Islet of Langerhans (tissue), 1 donor: ENCODE measurements around the gene SMARCAL1.

Source experiments
- FAIRE-seq: peaks from one replicate; lab custom pipeline; 2011; peaks lifted over from hg19 to GRCh38; lab: Jason Lieb, UNC

Gene SMARCAL1

DNA sequence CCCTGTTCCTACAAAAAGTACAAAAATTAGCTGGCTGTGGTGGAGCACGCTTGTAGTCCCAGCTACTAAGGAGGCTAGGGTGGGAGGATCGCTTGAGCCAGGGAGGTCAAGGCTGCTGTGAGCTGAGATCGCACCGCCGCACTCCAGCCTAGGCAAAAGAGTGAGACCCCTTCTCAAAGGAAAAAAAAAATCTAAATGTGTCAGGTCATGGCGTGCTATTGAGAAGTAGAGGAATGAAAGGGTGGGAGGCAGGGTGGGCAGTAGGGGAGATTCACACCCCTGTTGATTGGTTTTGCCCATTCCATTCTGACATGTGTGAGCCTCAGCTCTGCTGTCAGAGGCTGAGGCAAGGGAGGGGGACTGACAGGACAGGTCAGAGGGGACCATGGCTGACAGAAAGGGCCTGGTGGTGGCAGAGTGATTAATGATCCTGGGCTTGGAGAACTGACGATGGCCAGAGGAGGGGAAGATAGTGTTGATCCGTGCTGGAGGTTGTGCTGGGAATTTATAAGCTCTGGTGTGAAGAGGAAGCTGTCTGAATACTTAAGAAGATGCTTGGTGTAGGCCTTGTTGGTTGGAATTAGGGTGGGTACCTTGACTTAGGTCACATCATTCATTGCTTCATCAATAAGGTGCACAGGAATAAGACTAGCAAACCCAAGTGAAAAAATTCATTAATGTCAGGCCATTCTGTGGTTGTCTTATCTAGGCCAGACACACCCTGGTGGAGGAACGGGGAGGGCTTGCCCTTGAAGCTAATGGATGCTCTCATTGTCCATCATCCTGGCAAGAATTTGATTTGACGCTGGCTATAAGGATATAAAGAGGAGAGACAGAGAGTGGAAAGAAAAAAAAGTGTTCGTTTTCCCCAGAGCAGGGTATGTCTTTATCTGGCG lies 19.1 kb upstream of the SMARCAL1 start:
- FAIRE-seq: no peak

DNA sequence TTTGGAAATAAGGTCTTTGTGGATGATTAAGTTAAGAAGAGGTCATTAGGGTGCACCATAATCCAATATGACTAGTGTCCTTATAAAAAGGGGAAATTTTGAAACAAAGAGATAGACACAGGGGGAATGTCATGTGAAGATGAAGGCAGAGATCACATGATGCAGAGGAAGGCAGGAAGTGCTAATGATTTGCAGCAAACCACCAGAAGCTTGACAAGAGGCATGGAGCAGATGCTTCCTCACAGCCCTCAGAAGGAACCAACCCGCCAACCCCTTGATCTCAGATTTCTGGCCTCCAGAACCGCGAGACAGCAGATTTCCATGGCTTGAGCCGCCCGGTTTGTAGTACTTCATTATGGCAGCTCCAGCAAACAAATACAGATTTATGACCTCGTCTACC lies 17.4 kb upstream of the SMARCAL1 start:
- FAIRE-seq: no peak

DNA sequence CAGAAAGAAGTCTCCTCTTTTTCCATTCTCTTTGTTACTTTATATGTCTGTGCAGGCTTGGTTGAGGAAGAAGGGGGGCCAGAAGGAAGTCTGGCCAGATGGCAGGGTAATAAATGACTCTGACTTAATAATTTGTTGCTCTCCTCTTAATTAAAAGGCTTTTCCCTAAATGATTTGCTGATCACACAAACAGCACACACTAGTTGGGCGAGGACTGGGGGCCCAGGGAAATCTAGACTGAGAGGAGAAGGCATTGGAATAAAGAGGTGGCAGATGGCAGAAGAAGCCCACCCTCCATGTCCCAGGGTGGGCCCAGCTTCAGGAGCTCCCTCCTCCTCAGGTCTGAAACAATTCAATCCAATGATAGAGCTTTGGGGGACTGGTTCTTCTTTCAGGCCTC lies 12.7 kb upstream of the SMARCAL1 start:
- FAIRE-seq: no peak

DNA sequence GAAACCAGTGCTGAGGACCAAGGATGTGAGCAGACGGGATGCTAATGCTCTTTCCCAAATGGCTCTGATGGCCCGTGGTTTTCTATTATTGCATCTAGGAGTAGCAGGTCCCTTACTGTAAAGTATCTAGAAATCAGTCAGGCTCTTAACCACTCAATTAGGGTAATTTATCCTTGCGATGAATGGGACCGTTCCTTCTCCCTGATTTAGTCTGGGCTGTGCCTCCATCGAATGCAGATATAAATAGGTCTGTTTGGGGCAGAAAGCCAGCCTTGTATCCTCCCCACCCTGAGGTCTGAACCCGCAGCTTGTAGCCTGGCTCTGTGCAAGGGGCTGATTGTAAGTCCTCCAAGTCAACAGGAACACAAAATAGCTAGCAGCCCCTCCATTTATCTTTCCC lies 9.5 kb upstream of the SMARCAL1 start:
- no peak for FAIRE-seq

DNA sequence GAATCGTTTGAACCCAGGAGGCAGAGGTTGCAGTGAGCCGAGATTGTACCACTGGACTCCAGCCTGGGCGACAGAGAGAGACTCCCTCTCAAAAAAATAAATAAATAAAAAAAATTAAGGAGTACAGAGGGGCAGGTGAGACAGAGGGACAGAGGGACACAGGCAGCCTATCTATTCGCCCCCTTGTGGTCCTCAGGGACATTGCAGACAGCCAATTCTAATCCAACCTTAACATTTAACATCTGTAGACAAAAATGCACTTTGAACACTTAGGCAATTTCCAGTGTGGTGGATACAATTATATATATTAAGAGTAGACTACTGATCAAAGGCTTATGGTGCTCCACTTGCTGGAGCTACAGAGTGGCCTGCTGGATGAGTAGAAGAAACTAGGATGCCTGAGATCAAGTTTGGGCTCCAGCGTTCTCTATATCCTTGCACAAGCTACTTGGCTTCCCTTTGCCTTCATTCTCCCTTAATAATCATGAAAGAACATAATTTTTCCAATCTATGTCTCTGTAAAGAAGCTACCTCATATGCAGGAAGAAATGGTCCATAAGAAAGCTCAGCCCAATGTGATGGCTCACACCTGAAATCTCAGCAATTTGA lies 8.2 kb upstream of the SMARCAL1 start:
- FAIRE-seq: no peak

DNA sequence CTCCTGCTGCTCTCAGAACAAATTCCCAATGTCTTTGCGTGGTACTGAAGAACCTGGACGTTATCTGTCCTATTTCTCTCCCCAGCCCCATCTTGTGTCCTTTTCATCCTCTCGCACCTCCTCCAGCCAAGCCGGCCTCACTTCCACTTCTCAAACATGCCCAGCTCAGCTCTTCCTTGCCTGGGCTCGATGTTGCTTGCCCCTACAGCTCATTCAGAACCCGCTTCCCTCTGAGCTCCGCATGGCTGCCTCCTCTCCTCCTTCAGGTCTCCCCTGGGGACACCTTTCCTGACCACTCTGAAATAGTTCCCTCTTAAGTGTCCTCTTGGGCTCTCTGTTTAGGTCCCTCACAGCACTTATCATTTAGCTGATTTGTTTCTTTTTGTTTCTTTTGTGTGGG lies 6.7 kb upstream of the SMARCAL1 start:
- FAIRE-seq: no peak

DNA sequence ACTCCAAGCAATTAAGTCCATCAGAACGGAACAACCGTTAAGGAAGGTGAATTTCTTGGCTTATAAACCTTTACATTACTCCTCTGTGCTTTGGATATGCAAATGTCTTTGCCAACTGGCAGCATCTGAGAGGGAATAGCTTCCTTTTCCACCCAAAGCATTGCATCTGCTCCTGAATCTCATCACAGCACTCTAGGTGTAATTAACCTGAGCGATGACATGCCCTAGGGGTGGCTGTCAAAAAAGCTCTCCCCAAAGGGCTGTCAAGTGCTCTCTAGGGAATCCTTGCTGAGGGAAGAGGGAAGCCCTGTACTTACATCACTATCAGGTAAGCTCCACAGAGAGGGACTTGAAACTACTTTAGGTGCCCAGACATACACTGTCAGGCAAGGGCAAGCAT lies 5.5 kb upstream of the SMARCAL1 start:
- FAIRE-seq: no peak

DNA sequence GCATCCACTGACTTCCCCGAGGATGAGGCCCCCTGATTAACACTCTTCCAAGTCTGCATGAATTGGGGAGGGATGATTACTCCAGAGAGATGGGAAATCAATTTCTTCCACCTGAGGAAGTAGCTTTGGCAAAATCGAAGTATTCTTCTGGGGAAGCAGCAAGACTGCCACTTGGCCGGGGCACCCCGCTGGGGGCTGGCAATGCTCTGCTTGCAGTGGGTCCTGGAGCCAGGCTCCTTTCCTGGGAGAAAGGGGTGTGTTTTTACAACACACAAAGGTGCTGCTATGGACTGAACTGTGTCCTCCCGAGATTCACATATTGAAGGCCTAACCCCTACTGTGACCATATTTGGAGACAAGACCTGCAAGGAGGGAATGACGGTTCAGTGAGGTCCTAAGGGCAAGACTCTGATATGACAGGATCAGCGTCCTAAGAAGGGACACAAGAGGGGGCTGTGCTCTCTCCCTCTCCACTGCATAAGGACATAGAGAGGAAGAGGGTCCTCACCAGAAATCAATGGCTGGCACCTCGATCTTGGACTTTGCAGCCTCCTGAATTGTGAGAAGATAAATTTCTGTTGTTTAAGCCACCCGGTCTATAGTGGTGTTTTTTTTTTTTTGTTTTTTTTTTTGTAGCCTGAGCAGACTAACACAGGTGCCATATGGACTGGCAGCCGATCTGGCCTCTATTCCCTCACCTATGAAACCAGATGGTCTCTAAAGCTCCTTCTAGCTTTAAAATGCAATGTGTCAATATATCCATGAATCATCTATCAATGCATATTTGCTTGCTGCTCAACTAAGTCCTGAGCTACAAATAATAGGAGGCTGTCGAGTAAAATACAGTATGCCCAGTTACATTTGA lies 3.6 kb upstream of the SMARCAL1 start:
- FAIRE-seq: no peak

DNA sequence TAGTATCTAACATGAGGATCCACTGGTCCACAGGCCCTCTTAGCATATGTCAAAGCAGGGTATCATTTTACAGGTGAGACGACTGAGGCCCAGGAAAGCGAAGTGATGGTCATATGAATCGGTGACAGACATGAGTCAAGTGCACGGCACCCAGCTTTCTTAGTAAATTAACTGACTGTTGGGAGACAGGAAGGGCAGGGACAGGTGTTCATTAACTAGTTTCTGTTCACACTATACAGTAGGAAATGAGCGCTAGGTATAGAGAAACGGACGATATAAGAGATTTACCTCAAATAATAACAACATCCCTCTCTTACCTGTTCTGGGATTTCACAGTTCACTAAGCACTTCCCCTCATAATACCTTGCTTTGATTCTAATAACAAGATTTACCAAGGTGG lies 1.7 kb upstream of the SMARCAL1 start:
- no peak for FAIRE-seq

DNA sequence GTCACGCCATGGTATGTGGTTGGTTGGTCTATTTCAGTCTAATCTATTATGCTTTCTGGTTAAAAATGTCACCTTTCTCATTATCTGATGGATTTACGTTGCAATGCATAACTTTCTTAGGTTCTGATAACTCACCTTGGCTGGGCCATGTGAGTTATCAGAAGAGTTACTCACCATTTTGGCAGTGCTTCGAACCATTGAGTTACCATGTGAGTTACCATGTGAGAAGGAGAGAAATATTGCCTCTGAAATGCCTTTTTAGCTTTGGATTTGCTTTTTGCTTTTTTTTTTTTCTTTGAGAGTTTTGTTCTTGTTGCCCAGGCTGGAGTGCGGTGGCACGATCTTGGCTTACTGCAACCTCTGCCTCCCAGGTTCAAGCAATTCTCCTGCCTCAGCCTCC lies 1.6 kb downstream of the SMARCAL1 start:
- FAIRE-seq: no peak

DNA sequence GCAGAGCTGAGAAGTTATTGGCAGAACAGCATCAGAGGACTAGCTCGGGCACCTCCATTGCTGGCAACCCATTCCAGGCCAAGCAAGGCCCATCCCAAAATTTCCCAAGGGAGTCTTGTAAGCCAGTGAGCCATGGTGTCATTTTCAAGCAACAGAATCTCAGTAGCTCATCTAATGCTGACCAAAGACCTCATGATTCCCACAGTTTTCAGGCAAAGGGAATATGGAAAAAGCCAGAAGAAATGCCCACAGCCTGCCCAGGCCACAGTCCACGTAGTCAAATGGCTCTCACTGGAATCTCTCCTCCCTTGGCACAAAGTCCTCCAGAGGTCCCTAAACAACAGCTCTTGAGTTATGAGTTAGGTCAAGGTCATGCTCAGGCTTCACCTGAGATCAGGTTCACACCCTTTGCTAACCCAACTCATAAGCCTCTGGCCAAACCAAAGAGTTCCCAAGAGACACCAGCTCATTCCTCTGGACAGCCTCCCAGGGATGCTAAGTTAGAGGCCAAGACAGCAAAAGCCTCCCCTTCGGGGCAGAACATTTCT lies 2.6 kb downstream of the SMARCAL1 start:
- FAIRE-seq: no peak

DNA sequence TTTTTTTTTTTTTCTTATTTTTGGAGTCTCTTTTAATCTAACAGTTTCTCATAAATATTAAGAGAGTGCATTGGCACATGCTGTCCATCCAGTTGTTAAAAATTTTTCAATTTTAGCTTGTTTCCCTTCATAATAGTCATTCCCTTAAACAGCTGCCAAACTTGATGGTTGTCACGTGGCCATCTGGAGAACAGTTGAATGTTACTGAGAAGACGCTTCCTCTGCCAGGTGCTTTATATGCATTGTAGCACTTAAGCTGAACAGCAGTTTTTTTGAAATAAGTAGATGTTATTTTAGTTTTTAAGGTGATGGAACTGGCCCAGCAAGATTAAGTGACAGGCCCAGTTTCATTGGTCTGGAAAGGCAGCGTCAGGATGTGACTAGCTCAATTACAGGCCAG lies 3.3 kb downstream of the SMARCAL1 start:
- FAIRE-seq: no peak

DNA sequence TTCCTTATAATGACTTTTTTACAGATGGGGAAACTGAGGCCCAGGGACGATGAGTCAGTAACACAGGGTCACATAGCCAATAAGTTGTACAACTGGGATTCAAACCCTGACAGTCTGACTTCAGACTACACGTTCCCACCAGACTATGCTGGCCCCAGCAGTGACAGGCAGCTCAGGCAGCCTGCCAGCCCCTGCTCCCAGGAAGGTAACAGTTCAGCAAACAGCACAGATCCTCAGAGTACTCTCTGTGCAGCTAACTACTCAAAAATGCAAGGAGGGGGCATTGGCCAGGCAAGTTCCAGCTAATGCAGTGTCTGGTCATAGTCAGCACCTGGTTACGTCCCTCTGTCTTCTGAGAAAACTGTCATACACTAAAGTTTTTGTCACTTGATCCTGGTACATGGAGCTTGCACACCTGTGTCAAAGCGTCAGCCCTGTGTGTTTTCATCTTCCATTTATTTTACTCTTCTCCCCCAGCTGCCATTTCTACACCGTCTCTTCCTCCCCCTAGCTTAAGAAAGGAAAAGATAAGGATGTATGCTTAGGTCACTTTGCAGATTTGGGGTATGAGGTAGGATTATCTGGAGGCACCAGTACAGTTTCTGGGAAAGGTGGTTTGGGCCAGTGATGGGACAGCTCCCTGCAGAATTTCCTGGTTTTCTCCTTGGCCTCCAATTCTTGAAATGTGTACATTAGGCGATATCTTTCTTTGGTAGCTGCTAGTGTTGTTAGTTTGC lies 4.5 kb downstream of the SMARCAL1 start:
- FAIRE-seq: no peak

DNA sequence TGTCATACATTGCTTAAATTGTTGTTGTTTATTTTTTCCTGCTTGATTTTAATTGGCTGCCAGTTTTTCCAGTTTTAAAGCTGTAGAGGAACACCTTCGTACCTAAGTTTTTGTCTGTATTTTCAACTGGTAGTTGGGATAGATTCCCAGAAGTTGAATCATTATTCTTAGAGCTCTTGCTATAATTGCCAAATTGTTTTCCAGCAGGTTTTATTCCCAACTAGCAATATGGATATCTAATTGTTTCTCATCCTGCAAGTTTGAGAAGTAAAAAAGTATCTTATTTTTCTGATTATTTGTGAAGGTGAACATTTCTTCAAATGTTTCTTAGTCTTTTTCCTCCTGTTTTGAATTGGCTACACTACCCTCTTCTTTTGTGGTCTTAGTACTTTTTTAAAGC lies 6.7 kb downstream of the SMARCAL1 start:
- no peak for FAIRE-seq

DNA sequence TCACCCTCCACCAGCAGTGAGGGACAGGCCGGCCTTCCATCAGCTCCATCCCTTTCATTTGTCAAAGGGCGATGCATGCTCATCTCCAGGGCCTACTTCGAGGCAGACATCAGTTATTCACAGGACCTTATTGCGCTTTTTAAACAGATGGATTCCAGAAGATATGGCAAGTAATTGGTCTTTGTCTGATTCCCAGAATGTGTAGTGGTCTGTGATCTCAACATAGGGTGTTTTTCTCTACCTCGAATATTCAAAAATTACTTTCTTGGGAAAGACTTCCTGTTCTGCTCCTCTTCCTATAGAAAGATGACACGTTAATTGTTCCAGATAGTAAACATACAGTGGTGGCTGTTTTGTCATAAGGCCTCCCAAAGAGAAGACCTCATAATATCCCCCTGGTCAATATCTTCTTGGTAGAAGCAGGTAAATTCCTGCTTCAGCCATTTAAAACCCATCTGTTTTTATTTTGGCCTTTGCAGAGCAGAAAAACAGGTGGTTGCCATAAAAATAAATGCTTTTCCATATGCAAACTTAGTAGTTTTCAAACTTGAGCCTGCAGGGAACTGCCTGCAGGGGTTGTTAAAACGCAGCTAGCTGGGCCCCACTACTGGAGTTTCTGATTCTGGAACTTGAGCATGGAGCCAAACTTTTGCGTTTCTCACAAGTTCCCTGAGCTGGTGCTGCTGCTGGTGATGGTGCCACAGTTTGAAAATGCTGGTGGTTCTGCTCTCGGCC lies 8.2 kb downstream of the SMARCAL1 start:
- FAIRE-seq: no peak

DNA sequence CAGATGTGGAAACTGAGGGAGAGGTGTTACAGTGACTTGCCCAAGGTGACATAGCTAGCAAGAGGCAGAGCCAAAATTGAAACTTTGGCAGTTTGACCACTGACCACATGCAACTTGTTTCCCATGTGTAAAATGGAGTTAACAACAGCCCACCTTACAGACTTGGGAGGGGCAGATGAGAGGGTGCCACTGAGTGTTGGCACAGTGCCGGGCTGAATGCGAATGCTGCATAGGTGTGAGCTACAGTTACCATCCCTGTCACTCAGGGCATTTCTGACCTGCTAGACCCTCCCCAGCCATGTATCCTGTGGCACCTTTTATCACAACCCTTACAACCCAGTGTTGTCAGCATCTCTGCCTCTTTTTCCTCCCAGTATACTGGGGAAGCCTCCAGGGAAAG lies 10.8 kb downstream of the SMARCAL1 start:
- no peak for FAIRE-seq

DNA sequence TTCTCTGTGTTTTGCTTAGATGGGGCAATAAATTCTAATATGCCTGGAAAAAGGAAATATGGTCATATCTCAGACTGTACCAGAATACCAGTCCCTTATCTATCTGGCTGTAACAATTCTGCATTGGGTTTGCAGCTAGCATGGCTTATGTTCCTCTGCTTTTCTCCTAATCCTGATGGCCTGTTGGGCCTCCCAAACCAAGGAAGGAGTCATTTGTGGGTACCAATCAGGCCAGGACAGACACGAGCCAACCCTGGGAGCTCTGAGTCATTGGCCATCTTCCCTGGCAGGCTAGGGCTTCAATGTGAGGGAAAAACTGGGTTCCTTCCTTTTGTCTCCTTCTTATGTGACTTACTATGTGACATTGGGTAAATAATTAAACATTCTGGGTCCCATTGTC lies 12.0 kb downstream of the SMARCAL1 start:
- no peak for FAIRE-seq

DNA sequence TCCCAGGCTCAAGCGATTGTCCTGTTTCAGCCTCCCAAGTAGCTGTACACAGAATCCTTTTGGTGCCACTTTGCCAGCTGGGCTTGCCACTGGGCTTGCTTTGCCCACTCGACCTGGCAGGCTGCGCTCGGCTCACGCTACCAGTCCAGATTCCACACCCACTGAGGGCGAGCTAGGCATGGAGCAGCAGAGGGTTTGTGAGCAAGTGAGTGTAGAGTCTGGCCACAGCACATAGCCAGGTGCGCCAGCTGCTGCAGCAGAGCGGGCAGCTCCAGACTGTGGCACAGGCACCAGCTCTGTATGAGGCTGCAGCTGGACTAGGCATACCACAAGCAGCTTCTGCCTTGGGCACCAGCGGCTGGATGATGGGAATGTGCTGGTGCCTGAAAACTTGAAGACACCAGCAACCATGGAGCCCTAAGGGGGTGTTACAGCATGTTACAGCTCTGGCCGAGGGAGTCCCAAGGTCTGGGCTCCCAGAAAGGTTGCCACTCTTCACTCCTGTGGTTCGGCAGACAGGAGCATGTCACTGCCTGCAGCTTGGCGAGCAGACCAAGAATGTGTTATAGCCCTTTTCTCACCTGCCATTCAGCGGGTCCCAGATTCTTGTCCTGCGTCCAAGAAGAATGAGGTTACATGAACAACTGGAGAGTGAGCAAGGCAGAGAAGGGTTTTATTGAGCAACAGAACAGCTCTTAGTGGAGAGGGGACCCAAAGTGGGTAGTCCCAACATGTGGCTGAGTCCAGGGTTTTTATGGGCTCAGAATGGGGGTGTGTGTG lies 12.9 kb downstream of the SMARCAL1 start:
- no peak for FAIRE-seq

DNA sequence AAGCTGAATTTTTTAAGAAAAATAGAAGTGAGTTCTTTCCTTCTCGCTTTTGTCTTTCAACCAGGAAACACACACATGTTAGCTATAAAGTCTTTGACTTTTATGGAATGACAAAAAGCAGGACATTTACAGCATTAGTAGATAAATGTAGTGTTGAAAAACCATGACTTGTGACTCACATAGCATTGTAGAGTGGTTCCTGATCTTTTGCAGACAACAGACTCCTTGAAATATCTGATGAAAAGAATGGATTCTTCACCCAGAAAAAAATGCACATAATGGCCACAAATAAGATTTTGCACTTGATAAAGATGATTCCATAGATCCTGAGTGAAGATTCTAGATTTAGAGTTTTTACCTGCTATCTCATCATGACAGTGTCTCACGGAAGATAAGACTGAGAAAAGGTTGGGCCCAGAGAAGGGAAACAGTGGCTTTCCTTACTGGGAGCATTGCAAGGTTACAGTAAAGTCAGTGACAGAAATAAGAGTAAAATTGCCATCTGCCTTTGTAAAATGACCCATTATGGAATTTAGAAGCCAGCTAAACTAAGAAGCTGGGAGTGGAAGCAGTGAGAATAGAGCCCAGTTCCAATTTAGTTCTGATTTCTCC lies 14.0 kb downstream of the SMARCAL1 start:
- FAIRE-seq: no peak

DNA sequence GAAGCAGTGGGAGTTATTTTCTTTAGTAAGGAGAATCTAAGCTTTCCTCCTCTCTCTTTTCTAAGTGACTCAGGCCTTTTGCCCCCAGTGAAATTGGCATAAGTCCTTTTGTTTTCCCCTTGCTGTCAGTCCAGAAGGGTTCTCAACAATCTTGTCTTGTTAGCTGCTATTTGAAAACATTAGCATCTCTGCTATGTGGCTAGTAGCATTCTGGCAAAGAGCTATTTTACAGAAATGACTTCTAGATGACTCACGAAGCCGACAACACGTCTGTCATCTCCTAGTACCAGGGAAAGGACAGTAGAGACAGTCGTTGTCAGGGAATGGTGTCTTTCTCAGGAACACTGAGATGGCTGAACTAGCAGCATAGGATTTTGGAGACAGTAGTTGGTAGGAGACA lies 14.7 kb downstream of the SMARCAL1 start:
- FAIRE-seq: no peak
